ENCODE measurements around the gene CYP26B1. TPM values are rescaled to one million over a fixed set of nuclear protein-coding genes. Genes with fewer than 3 reads are reported as not detected.

Gene CYP26B1
- total RNA-seq, 1 donor from 2014 or later = 1,322 TPM

- Mint-ChIP-seq H3K4me1 (peaks cover 43% of the 10 kb centered on the region), H3K9me3 (no peaks in the 10 kb centered on the region), H3K27me3 (ENCODE audit: low read depth) (peaks cover 1% of the 10 kb centered on the region), H3K27ac (peak overlapping the region; percentile 98), H3K36me3 (peaks cover 43% of the 10 kb centered on the region), H3K4me3 (peak overlapping the region; percentile 95)
- TF ChIP-seq, protein P1, sequence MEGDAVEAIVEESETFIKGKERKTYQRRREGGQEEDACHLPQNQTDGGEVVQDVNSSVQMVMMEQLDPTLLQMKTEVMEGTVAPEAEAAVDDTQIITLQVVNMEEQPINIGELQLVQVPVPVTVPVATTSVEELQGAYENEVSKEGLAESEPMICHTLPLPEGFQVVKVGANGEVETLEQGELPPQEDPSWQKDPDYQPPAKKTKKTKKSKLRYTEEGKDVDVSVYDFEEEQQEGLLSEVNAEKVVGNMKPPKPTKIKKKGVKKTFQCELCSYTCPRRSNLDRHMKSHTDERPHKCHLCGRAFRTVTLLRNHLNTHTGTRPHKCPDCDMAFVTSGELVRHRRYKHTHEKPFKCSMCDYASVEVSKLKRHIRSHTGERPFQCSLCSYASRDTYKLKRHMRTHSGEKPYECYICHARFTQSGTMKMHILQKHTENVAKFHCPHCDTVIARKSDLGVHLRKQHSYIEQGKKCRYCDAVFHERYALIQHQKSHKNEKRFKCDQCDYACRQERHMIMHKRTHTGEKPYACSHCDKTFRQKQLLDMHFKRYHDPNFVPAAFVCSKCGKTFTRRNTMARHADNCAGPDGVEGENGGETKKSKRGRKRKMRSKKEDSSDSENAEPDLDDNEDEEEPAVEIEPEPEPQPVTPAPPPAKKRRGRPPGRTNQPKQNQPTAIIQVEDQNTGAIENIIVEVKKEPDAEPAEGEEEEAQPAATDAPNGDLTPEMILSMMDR (IDR thresholded peaks at IDR 0.05; ENCODE audit: unreplicated experiment) = no peak
- no peak for DNase-seq (ENCODE audit: low spot score in 2 of 2, unreplicated experiment in 2 of 2)
These were observed 1.0 kb downstream of the CYP26B1 start for GRCh38 chr2:72146347-72147302.

DNA sequence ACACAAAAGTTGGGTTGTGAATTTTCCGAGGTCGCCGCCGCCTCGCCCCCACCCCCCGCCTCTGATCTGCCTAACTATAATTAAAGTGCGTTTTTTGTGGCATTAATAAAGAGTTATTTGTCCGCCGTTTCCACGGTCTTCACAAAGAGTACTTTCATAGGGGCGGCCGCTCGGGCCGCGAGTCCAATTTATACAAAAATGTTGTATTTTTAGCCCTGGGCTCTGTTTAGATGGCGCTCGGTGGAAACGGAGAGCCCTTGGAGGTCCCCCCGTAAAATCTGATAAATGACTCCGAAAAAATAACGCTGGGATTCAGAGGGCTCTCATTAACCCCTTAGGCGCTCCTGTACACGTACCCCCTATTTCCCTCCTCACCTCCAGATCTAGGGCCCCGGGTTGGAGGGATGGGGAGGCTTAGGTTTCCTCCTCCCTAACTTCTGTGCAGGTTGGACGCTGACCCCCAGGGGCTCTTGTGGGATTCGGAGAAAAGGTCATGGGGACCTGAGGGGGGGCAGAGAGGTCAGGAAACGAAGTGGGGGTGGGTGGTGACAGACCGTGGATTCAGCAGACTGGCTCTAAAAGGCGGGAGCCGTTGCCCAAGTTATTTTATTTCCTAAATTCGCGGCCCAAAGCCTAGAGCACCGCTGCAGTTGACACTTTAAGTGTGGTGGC is 1.9 kb downstream of the CYP26B1 start:
- peak overlapping the region; percentile 98 for H3K27ac Mint-ChIP-seq
- H3K27me3 Mint-ChIP-seq (ENCODE audit: low read depth) = peaks cover 1% of the 10 kb centered on the region
- H3K36me3 Mint-ChIP-seq = peaks cover 47% of the 10 kb centered on the region
- peak overlapping the region; percentile 95 for H3K4me3 Mint-ChIP-seq
- no peak for DNase-seq (ENCODE audit: low spot score in 2 of 2, unreplicated experiment in 2 of 2)
- peaks cover 43% of the 10 kb centered on the region for H3K4me1 Mint-ChIP-seq
- TF ChIP-seq, protein P1 (IDR thresholded peaks at IDR 0.05; ENCODE audit: unreplicated experiment) = no peak
- H3K9me3 Mint-ChIP-seq = no peaks in the 10 kb centered on the region

DNA sequence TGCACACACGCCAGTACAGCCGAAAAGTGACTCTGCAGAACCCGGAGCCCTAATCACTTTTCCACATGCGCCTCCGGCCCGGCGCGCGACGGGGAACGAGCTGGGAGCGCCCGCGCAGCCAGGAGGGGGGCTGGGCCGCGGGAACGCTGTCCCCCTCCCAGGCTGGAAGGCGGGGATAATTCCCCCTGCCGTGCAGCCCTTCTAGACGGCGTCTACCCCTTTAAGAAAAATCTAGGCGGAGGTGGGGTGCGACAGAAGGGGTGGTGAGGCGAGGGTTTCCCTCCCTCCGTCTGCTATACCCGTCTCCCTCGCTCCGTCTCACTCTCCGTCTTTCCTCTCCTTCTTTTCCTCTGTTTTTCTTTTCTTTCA is 2.4 kb downstream of the CYP26B1 start:
- Mint-ChIP-seq H3K9me3 (no peaks in the 10 kb centered on the region), H3K27ac (peak overlapping the region; percentile 98), H3K4me1 (peaks cover 43% of the 10 kb centered on the region), H3K27me3 (ENCODE audit: low read depth) (peaks cover 1% of the 10 kb centered on the region), H3K4me3 (peak overlapping the region; percentile 95), H3K36me3 (peaks cover 47% of the 10 kb centered on the region)
- TF ChIP-seq, protein P1 (IDR thresholded peaks at IDR 0.05; ENCODE audit: unreplicated experiment) = no peak
- DNase-seq (ENCODE audit: low spot score in 2 of 2, unreplicated experiment in 2 of 2) = no peak

DNA sequence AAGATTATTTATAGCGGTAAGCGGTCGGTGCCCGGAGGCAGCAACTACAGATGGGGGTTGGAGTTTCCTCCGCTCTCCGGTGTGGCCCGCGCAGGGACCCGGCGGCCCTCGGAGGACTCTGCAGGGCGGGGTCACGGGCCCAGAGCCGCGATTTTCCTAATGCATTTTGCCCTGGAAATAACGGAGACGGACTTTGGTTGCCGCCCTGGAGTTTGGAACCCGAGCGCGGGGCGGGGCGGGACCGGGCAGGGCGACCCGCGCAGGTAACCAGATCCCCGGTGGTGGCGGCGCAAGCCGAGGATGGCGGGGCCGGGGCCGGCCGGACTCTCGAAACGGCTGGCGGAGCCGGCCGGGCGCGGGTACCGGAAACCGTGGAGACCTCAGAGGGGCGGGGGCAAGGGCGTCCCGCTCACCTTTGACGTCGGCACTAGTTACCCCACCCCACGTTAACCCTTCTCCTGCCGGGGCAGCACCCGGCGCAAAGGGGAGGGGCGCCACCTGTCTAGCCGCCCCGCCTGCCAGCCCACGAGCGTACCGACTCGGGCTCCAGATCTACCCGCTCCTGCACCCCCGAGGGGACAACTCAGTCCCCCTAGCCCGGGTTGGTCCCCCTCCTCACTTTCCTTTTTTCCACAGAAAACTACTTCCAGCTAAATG is 2.9 kb downstream of the CYP26B1 start:
- H3K9me3 Mint-ChIP-seq = no peaks in the 10 kb centered on the region
- peak overlapping the region; percentile 98 for H3K27ac Mint-ChIP-seq
- H3K4me3 Mint-ChIP-seq = peak overlapping the region; percentile 95
- H3K36me3 Mint-ChIP-seq = peaks cover 47% of the 10 kb centered on the region
- H3K27me3 Mint-ChIP-seq (ENCODE audit: low read depth) = peaks cover 1% of the 10 kb centered on the region
- peak in 1 of 2 experiments; percentile 69 for DNase-seq (ENCODE audit: low spot score in 2 of 2, unreplicated experiment in 2 of 2)
- H3K4me1 Mint-ChIP-seq = peaks cover 43% of the 10 kb centered on the region
- TF ChIP-seq, protein P1 (IDR thresholded peaks at IDR 0.05; ENCODE audit: unreplicated experiment) = no peak

- H3K27ac Mint-ChIP-seq = peak overlapping the region; percentile 99
- TF ChIP-seq, protein P1 (IDR thresholded peaks at IDR 0.05; ENCODE audit: unreplicated experiment) = no peak
- H3K36me3 Mint-ChIP-seq = peaks cover 47% of the 10 kb centered on the region
- DNase-seq (ENCODE audit: low spot score in 2 of 2, unreplicated experiment in 2 of 2) = no peak
- peaks cover 43% of the 10 kb centered on the region for H3K4me1 Mint-ChIP-seq
- no peaks in the 10 kb centered on the region for H3K9me3 Mint-ChIP-seq
- H3K4me3 Mint-ChIP-seq = peak overlapping the region; percentile 95
- peaks cover 1% of the 10 kb centered on the region for H3K27me3 Mint-ChIP-seq (ENCODE audit: low read depth)
These were observed 3.4 kb downstream of the CYP26B1 start for GRCh38 chr2:72144274-72144631.

All from mesothelial cell of epicardium (in vitro differentiated cells).